Osteocyte (in vitro differentiated cells): Measurements from ENCODE around the gene RBSN. TPM values are rescaled to one million over a fixed set of nuclear protein-coding genes. Genes with fewer than 3 reads are reported as not detected.

ENCODE experiments used
- DNase-seq: peaks from one replicate; pipeline ENCODE4 v3.0.0; 2021; ENCODE audit warnings: mixed read lengths; ENCODE audit not compliant: unreplicated experiment; ENCODE audit errors: extremely low spot score
- H3K27ac Mint-ChIP-seq: one replicate; pipeline ENCODE4 v1.8.0; 2021; ENCODE audit warnings: mild to moderate bottlenecking, mixed read lengths; ENCODE audit not compliant: unreplicated experiment
- H3K27me3 Mint-ChIP-seq: one replicate; pipeline ENCODE4 v1.8.0; 2021; ENCODE audit warnings: mixed read lengths; ENCODE audit not compliant: unreplicated experiment
- H3K36me3 Mint-ChIP-seq: one replicate; pipeline ENCODE4 v1.8.0; 2021; ENCODE audit warnings: mixed read lengths; ENCODE audit not compliant: unreplicated experiment
- H3K4me1 Mint-ChIP-seq: one replicate; pipeline ENCODE4 v1.8.0; 2021; ENCODE audit warnings: mixed read lengths; ENCODE audit not compliant: unreplicated experiment
- H3K4me3 Mint-ChIP-seq: one replicate; pipeline ENCODE4 v1.8.0; 2021; ENCODE audit warnings: mild to moderate bottlenecking, moderate library complexity, mixed read lengths; ENCODE audit not compliant: unreplicated experiment
- H3K9me3 Mint-ChIP-seq: one replicate; pipeline ENCODE4 v1.8.0; 2021; ENCODE audit warnings: mixed read lengths; ENCODE audit not compliant: unreplicated experiment
- total RNA-seq: library from RNA; stranded (reverse); gene quantifications from 2 replicates; pipeline ENCODE4 v1.2.1, GENCODE V29; 2021
- TF ChIP-seq, protein P1 (sequence below): fragments of 200-600 bp; sonication (generic); IDR thresholded peaks from 2 replicates; pipeline ENCODE4 v1.5.0; 2021; ENCODE audit warnings: antibody characterized with exemption, mild to moderate bottlenecking, moderate library complexity

The RBSN gene
- total RNA-seq, 1 donor from 2014 or later = 28.6 TPM

DNA sequence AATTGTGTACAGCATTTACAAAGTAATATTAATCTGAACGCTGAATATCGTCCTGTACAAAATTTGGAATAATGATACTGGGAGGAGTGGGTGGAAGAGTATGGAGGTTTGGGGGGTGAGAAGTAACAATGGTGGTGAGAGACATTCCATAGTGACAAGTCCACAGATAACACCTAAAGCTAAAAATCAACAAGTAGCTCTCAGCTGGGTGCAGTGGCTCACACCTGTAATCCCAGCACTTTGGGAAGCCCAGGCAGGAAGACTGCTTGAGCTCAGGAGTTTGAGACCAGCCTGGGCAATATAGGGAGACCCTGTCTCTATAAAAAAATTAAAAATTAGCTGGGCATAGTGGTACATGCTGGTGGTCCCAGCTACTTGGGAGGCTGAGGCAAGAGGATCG is 38.9 kb downstream of the RBSN start:
- TF ChIP-seq, protein P1, sequence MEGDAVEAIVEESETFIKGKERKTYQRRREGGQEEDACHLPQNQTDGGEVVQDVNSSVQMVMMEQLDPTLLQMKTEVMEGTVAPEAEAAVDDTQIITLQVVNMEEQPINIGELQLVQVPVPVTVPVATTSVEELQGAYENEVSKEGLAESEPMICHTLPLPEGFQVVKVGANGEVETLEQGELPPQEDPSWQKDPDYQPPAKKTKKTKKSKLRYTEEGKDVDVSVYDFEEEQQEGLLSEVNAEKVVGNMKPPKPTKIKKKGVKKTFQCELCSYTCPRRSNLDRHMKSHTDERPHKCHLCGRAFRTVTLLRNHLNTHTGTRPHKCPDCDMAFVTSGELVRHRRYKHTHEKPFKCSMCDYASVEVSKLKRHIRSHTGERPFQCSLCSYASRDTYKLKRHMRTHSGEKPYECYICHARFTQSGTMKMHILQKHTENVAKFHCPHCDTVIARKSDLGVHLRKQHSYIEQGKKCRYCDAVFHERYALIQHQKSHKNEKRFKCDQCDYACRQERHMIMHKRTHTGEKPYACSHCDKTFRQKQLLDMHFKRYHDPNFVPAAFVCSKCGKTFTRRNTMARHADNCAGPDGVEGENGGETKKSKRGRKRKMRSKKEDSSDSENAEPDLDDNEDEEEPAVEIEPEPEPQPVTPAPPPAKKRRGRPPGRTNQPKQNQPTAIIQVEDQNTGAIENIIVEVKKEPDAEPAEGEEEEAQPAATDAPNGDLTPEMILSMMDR = no peak
- Mint-ChIP-seq H3K27me3 (no peaks in the 10 kb centered on the region), H3K4me3 (no peak overlapping the region), H3K27ac (no peak overlapping the region), H3K9me3 (no peaks in the 10 kb centered on the region), H3K36me3 (peaks cover 10% of the 10 kb centered on the region), H3K4me1 (peaks cover 16% of the 10 kb centered on the region)
- no peak for DNase-seq

DNA sequence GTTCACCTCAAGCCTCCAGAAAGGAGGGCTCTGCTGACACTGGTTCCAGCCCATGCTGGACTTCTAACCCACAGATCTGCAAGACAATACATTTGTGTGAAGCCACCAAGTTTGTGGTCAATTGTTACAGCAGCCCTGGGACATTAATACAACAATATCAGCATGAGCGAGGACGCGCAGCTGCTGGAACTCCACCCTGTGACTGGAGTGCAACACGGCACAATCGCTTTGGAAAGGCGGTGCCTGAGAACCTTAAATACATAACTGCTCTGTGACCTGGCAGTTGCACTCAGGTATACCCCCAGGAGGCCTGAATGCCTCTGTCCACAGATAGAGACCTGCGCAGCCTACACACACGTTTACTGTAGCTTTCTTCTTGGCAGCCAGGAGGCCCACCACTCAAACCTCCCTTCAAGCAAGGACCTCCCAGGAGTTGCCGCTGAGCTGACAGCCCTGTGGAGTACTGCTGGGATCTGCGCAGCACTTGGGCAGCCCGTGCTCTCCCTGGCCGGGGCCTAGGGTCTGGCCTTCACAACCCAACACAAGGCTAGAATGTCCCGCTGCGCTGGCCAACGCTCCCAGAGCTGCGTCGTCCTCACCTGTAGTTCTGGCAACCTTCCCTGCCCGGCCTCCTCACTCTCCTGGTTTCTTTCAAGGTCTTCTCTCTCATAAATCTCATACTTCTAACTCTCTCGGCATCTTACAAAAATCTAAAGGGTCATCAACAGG is 42.1 kb downstream of the RBSN start:
- Mint-ChIP-seq H3K4me3 (no peak overlapping the region), H3K36me3 (peaks cover 17% of the 10 kb centered on the region)
- TF ChIP-seq, protein P1 = no peak

DNA sequence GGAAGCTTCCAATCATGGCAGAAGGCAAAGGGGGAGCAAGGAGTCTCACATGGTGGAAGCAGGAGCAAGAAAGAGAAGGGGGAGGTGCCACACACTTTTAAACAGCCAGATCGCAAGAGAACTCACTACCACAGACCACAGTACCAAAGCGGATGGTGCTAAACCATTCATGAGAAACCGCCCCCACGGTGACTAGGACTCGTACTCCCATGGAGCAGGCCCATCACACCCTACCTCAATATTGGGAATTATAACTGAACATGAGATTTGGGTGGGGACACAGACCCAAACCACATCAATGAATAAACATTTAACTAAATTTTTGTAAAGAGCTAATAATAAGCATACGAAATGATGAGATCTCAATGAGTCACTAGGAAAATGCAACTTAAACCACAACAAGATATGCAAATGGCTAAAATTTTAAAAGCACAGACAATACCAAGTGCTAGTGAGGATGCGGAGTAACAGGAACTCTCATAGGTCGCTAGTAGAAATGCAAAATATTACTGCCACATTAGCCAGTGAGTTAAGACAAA is 43.9 kb downstream of the RBSN start:
- TF ChIP-seq, protein P1 = no peak
- H3K4me1 Mint-ChIP-seq = peaks cover 2% of the 10 kb centered on the region
- no peak overlapping the region for H3K27ac Mint-ChIP-seq
- no peak overlapping the region for H3K4me3 Mint-ChIP-seq
- DNase-seq = no peak
- H3K36me3 Mint-ChIP-seq = peaks cover 19% of the 10 kb centered on the region
- no peaks in the 10 kb centered on the region for H3K27me3 Mint-ChIP-seq
- no peaks in the 10 kb centered on the region for H3K9me3 Mint-ChIP-seq

More for the DNA sequence above, 42.1 kb downstream of the RBSN start:
- no peak for DNase-seq
- Mint-ChIP-seq H3K9me3 (no peaks in the 10 kb centered on the region), H3K27ac (no peak overlapping the region), H3K4me1 (peaks cover 2% of the 10 kb centered on the region), H3K27me3 (no peaks in the 10 kb centered on the region)

DNA sequence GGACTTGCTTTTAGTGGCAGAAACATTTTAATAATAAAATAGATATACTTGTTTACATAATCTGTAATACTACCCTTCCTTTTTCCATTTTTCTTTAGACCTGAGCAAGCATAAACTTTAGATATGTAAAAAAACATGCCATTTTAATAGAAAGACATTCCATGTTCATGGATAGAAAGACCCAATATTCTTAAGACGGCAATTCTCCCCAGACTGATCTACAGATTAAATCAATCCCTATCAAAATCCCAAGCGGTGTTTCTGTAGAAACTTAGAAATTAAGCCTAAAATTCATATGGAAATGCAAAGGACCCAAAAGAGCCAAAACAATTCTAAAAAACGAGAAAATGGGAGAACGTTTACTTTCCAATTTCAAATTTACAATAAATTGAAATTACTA is 45.4 kb downstream of the RBSN start:
- Mint-ChIP-seq H3K9me3 (no peaks in the 10 kb centered on the region), H3K4me1 (peaks cover 2% of the 10 kb centered on the region), H3K27me3 (no peaks in the 10 kb centered on the region), H3K36me3 (peaks cover 17% of the 10 kb centered on the region), H3K27ac (no peak overlapping the region), H3K4me3 (no peak overlapping the region)
- no peak for DNase-seq
- TF ChIP-seq, protein P1 = no peak

- Mint-ChIP-seq H3K4me1 (peaks cover 2% of the 10 kb centered on the region), H3K4me3 (no peak overlapping the region), H3K36me3 (peaks cover 20% of the 10 kb centered on the region), H3K27ac (peak overlapping the region; percentile 48), H3K9me3 (no peaks in the 10 kb centered on the region), H3K27me3 (no peaks in the 10 kb centered on the region)
- no peak for DNase-seq
- TF ChIP-seq, protein P1 = no peak
Observed at GRCh38 chr3:15052335-15053242, 46.4 kb downstream of the RBSN start.
